ENCODE data around the gene OSGEPL1.
A peak's percentile ranks its signal among the peaks of the same experiment; 100 is the strongest.
"Not testable (repeated sequence)": the region's sequence is repeated elsewhere in the genome, so short reads cannot be mapped to it uniquely, and the experiment has no call there.

The OSGEPL1 gene

DNA sequence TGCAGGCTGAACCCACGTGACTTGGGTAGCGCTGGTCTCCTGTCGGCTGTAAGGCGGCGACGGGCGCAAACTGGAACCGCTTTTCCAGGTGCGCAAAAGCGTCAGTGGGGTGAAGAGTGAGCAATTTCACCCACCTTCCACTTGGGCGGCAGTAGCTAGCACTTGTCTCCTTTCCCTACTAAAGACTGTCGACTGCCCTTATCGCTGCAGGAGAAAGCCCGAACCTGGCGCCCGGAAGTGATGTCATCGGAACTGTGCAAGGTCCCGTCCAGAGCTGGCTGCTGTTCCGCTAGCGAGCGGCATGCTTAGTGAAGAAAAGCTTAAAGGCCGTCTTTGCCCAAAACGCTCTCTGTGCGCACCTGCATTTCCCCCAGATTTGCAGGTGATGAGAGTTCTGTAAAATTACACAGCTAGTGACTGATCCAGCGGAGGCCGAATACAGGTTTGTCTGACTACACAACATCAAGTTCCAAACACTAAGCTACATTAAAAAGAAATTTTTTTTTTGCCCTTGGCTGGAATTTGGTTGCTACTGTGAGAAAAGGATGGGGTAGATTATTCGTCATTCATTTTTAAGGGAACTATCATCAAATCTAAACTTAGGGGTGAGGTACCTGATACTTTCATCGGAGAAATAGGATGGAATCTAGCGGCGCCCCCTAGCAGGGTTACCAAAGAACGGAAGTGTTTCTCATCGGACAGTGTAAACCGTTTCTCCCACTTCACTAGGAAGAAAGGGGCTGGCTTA, at the start of gene OSGEPL1:
Gene OSGEPL1 (minus strand): TSS at position 242 of the 748 bp plus-strand sequence. CDS start 1,152 bp downstream, outside the sequence.
- DNase-seq (ENCODE audit: low spot score) = peak; percentile 96

- DNase-seq (ENCODE audit: low spot score) = no peak
Measured at GRCh38 chr2:189803431-189803830, 40.8 kb upstream of the OSGEPL1 start.

GRCh38 chr2:189802396-189802912, 39.9 kb upstream of the OSGEPL1 start:
- DNase-seq (ENCODE audit: low spot score) = no peak

DNA sequence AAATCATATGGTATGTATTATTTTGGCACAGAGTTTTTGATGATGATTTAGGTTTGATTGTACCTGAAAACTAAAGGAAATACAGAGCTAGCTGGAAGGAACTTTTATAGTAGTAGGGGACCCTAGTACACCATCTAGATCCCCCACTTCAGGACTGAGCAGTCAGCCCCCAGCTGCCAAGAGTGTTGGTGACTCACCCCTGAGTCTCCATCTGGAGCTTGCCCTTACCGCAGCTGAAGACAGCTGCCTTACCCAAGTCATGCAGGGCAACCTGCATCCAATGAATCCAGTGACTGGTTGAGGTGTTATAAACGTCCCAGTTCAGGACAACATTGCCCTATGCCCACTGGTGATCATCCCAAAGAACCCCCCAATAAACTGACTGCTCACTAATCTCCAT, 36.9 kb upstream of the OSGEPL1 start:
- no peak for DNase-seq (ENCODE audit: low spot score)

DNA sequence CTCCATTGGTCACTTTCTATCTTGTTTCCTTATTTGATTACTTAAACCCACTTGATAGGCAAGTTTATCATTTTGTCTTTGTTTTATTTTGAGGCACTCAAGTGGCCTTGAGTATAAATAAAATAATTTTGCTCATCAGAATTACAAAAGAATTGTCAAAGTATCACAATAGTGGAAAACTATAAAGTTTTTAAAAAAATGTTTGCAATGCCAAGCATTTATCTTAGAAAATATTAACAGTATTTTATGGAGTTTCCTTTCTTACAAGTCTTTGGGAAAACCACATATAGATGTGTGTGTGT, 36.4 kb upstream of the OSGEPL1 start:
- no peak for DNase-seq (ENCODE audit: low spot score)

DNA sequence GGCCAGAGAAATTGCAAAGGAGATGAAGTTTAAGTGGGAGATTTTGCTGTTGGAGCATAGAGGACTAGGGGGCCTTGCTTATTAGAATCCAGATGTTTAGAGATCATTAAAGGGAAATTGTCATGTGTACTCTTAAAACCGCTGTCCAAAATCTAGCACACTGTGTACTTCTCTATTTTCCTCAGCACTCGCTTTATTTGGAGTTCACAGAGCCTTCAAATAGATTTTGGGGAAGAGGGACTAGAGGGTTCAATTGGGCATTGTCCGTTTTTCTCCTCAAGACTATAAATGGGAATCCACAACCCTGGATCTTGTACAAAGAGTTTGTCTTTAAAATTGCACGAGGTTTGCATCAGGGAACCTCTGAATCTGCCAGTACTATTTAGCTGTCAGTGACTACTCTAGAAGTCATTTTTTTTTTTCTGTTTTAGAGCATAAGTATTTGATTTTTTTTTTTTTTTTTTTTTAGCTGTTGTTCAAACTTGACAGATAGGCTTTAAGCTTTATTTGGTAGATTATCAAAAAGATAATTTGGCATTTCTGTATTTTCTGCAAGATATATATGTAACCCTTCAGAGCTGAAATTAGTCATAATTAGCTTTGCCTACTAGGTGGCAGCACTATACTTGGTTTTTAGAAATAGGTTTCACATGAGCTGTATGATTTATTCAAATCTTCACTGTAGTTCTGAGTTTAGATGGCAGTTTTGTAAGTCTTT, 35.9 kb upstream of the OSGEPL1 start:
- peak; percentile 17 for DNase-seq (ENCODE audit: low spot score)

DNA sequence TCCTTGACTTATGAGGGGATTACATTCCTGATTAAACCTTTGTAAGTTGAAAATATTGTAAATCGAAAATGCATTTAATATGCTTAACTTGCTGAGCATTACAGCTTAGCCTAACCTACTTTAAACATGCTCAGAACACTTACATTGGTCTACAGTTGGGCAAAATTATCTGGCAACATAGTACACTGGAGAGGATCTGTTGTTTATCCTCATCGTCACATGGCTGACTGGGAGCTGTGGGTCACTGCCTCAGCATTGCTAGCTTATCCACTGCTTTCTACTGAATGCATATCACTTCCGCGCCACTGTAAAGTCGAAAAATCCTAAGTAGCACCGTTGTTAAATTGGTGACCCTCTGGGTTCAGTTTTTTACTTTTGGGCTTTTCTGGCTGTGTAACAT, 35.3 kb upstream of the OSGEPL1 start:
- DNase-seq (ENCODE audit: low spot score) = no peak

DNA sequence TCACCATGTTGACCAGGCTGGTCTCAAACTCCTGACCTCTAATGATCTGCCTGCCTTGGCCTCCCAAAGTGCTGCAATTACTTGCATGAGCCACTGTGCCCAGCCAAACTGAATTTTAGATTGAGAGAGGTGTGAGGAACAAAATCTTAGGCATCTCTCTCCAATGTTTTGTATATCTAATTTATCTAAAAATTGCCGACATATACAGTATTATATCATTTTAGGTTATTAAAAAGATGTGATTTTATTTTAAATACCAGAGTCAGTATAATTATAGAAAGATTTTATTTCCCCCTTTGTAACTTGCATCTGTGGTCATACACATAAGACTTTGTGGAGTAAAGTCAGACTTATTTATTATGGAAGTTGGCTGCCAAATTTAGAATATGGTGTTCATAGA, 31.7 kb upstream of the OSGEPL1 start:
- no peak for DNase-seq (ENCODE audit: low spot score)

- no peak for DNase-seq (ENCODE audit: low spot score)
Measured at GRCh38 chr2:189791338-189792042, 28.9 kb upstream of the OSGEPL1 start.

GRCh38 chr2:189783927-189784867, 21.6 kb upstream of the OSGEPL1 start, which contains the start of the genes ORMDL1 and PMS1:
ORMDL1 (minus strand) TSS chr2:189784339; CDS start chr2:189782595, 1,744 bp downstream.
PMS1 (plus strand) TSS chr2:189784450; CDS start chr2:189791810, 7,360 bp downstream.
- DNase-seq (ENCODE audit: low spot score) = peak; percentile 96

- DNase-seq (ENCODE audit: low spot score) = peak; percentile 19
Measured at GRCh38 chr2:189783451-189783926, 20.9 kb upstream of the OSGEPL1 start.

DNA sequence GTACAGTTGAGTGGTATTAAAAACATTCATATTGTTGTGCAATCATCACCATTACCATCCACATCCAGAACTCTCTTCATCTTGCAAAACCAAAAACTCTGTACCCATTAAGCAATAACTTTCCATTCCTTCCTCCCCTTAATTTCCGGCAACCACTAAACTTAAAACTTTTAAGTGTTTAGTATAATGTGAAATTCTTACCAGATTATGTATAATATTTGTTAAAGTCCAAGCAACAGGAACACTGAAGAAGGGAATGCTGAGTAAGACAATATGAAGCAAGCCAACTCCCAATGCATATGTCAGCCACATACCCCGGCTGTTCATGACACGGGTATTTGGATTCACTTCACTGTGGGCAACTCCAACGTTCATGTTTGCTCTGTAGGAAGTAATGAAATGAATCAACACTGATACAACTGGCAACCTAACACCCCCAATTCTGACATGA, 19.7 kb upstream of the OSGEPL1 start:
- DNase-seq (ENCODE audit: low spot score) = no peak

GRCh38 chr2:189772212-189772611, 9.6 kb upstream of the OSGEPL1 start:
- no peak for DNase-seq (ENCODE audit: low spot score)

GRCh38 chr2:189770590-189771322, 8.2 kb upstream of the OSGEPL1 start:
- DNase-seq (ENCODE audit: low spot score) = no peak

GRCh38 chr2:189763908-189764661, 1.5 kb upstream of the OSGEPL1 start:
- DNase-seq (ENCODE audit: low spot score) = no peak

DNA sequence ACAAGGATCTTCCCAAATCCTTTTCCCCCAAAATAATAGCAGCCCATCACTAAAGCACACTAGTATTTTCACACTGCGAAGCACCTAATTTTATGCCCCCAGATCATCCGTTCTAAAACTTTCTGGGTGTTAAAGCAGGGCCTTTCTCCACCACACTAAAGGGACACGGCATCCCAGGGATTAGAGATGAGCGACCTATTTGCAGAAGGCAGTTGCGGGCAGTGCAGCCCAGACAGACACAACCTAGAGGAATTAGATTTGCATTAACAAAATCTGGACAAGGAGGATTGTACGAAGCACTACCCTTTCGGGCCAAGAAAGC, 402 bp downstream of the OSGEPL1 start:
- DNase-seq (ENCODE audit: low spot score) = no peak

GRCh38 chr2:189760154-189760553, 2.4 kb downstream of the OSGEPL1 start:
- DNase-seq (ENCODE audit: low spot score) = not testable (repeated sequence)

- DNase-seq (ENCODE audit: low spot score) = no peak
Measured at GRCh38 chr2:189756311-189756952, 6.2 kb downstream of the OSGEPL1 start.

DNA sequence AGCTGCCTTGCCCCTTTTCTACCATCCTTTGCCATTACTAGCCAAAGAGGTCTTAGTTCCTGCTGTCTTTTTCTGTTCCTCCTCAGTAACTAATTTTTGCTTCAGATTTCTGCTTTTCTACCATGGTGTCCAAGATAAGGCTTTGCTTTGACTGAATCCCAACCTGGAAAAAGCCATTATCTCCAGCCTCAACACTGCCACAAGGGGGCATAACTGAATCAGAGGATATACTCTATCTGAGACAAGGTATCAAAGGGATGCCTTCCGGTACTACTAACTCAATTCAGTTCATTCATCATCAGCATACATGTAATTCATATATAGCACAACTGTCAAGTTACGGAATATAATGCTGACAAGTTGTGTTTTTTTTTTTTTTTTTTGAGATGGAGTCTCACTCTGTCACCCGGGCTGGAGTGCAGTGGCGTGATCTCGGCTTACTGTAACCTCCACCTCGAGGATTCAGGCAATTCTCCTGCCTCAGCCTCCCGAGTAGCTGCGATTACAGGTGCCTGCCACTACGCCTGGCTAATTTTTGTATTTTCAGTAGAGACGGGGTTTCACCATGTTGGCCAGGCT, 11.4 kb downstream of the OSGEPL1 start:
- peak; percentile 68 for DNase-seq (ENCODE audit: low spot score)
